Sigmoid colon (tissue), 7 donors: ENCODE data around the gene PYGM. TPM values are rescaled to one million over a fixed set of nuclear protein-coding genes. Genes with fewer than 3 reads are reported as not detected.

Experiments
- DNase-seq: peaks from one replicate; pipeline ENCODE4 v3.0.0-alpha.2; 2019
- H3K27ac ChIP-seq, 4 donors: fragments of 200-600 bp; sonication (generic); one replicate each; pipeline ENCODE4 v1.5.1; 2016 to 2019; ENCODE audit warnings: mild to moderate bottlenecking in 1 of 4
- H3K27me3 ChIP-seq, 3 donors: fragments of 200-600 bp; sonication (generic); one replicate each; pipeline ENCODE4 v1.5.1; 2019; ENCODE audit warnings: mild to moderate bottlenecking in 1 of 3
- H3K36me3 ChIP-seq, 4 donors: fragments of 200-600 bp; sonication (generic); one replicate each; pipeline ENCODE4 v1.5.1; 2016 to 2019
- H3K4me1 ChIP-seq, 4 donors: fragments of 200-600 bp; sonication (generic); one replicate each; pipeline ENCODE4 v1.5.1; 2017 to 2019
- H3K4me3 ChIP-seq, 4 donors: fragments of 200-600 bp; sonication (generic); one replicate each; pipeline ENCODE4 v1.5.1; 2017 to 2019; ENCODE audit warnings: mild to moderate bottlenecking in 2 of 4, moderate library complexity in 1 of 4
- H3K9me3 ChIP-seq, 4 donors: fragments of 200-600 bp in 3 of 4; sonication (generic) in 3 of 4; one replicate each; pipeline versions ENCODE4 v1.5.1 to v1.6.1; 2013 to 2019
- EP300 ChIP-seq, 4 donors: sonication (generic); formaldehyde crosslinking; IDR thresholded peaks; one replicate each; pipeline ENCODE4 v1.6.1; 2017; ENCODE audit warnings: antibody characterized with exemption in 4 of 4
- POLR2A ChIP-seq, 2 donors: fragments of 450-650 bp; IDR thresholded peaks; one replicate each; pipeline ENCODE4 v1.6.1; 2016; ENCODE audit warnings: antibody characterized with exemption in 2 of 2, mild to moderate bottlenecking in 2 of 2, moderate library complexity in 2 of 2
- POLR2AphosphoS5 ChIP-seq, 4 donors: sonication (generic); formaldehyde crosslinking; IDR thresholded peaks; one replicate each; pipeline ENCODE4 v1.6.1; 2017; ENCODE audit warnings: antibody characterized with exemption in 4 of 4
- WGBS, 2 donors: extraction: QIAGEN DNeasy Blood & Tissue Kit; methylation state at CpG; one replicate each; pipeline ENCODE4 v1.1.7; 2013; 5-methylcytosine and 5-hydroxymethylcytosine counted together
- intact Hi-C: fragments of 100-400 bp; cut with DNase I; formaldehyde crosslinking; loops from one replicate; pipeline ENCODE4 v1.15.1; 2023
- polyA plus RNA-seq, 3 donors: library from polyadenylated mRNA; stranded (reverse); fragments of 200-250 nt; gene quantifications; one replicate each; pipeline ENCODE4 v1.2.3, GENCODE V29; 2013
- total RNA-seq, 4 donors: library from RNA; depleted of rRNA; stranded (reverse); fragments of >200 nt; gene quantifications; one replicate each; pipeline ENCODE4 v1.1.0, GENCODE V29; 2016
- TF ChIP-seq, protein P1 (sequence below), 4 experiments: fragments of 450-650 bp in 3 of 4; fragments of 200-600 bp in 1 of 4; IDR thresholded peaks; one replicate each; pipeline ENCODE4 v1.5.1; 2016 to 2019; ENCODE audit warnings: antibody characterized with exemption in 4 of 4, mild to moderate bottlenecking in 3 of 4, moderate library complexity in 2 of 4
- donor health status: healthy with polysubstance abuse.
- donor health status: Bipolar disorder and iron deficiency.
- donor health status: healthy.

PYGM gene
- total and polyA plus RNA-seq, 7 donors: 0.23 to 42.1 (median 10.5) TPM

GRCh38 chr11:64803158-64803845 lies 43.5 kb upstream of the PYGM start, which contains the start of gene MAP4K2:
TSS of gene MAP4K2 (minus strand) at chr11:64803214. CDS start at chr11:64803149, 65 bp downstream.
- H3K36me3 ChIP-seq: peaks cover 0 to 40% (median 21%) of the 10 kb centered on the region in 4 donors
- TF ChIP-seq EP300 (IDR thresholded peaks at IDR 0.05): no peak
- peak in 3 of 4 donors; percentile 4 to 52 (median 49) for TF ChIP-seq POLR2AphosphoS5 (IDR thresholded peaks at IDR 0.05)
- TF ChIP-seq, protein P1, sequence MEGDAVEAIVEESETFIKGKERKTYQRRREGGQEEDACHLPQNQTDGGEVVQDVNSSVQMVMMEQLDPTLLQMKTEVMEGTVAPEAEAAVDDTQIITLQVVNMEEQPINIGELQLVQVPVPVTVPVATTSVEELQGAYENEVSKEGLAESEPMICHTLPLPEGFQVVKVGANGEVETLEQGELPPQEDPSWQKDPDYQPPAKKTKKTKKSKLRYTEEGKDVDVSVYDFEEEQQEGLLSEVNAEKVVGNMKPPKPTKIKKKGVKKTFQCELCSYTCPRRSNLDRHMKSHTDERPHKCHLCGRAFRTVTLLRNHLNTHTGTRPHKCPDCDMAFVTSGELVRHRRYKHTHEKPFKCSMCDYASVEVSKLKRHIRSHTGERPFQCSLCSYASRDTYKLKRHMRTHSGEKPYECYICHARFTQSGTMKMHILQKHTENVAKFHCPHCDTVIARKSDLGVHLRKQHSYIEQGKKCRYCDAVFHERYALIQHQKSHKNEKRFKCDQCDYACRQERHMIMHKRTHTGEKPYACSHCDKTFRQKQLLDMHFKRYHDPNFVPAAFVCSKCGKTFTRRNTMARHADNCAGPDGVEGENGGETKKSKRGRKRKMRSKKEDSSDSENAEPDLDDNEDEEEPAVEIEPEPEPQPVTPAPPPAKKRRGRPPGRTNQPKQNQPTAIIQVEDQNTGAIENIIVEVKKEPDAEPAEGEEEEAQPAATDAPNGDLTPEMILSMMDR (IDR thresholded peaks at IDR 0.05): peak in 1 of 4 experiments; percentile 8
- TF ChIP-seq POLR2A (IDR thresholded peaks at IDR 0.05): peak in 1 of 2 donors; percentile 3
- H3K4me1 ChIP-seq: peaks cover 0 to 28% (median 22%) of the 10 kb centered on the region in 4 donors
- 1% methylated on average over 58 of the region's 58 CpGs for WGBS, 2 donors
- peak within 1 kb of the TSS; percentile 58 to 80 (median 67) for H3K4me3 ChIP-seq
- peak within 1 kb of the TSS; percentile 91 to 94 (median 93) for H3K27ac ChIP-seq
- DNase-seq: peak; percentile 97
- intact Hi-C loops: no loop called here
- no peaks in the 10 kb centered on the region for H3K9me3 ChIP-seq
- H3K27me3 ChIP-seq: no peaks in the 10 kb centered on the region

DNA sequence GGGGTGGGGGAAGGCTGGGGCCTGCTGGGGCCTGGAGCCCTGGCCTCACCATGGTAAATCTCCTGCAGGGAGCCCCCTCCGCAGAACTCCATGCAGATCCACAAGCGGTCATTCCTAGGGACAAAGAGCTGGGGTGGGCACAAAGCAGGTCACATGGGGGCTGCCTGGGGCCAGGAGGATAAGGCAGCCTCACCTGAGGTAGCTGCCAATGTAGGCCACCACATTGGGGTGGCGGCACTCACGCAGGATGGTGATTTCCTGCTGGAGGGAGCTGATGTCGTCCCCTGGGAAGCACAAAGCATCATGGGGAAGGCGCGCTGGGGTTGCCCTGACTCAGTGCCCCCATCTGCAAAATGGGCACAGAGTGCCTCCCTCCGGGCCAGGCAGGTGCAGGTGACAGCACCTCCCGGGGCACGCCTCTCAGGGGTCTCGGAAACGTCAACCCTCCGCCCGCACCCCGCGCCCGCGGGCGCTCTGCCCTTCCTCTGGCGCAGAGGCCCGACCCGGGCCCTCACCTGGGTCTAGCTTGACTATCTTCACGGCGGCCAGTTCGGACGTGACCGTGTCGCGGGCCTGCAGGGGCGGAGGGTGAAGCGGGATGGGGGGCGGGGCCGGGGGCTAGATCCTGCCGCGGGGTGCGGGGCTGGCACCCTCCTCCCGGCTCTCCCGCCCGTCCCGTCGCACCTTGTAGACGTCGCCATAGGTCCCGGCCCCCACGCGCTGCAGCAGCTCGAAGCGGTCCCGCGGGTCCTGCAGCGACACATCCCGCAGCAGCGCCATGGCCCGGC lies 42.8 kb upstream of the PYGM start:
- peak overlapping the region; percentile 91 to 94 (median 93) for H3K27ac ChIP-seq
- peaks cover 0 to 27% (median 22%) of the 10 kb centered on the region in 4 donors for H3K4me1 ChIP-seq
- WGBS, 2 donors: 8 to 11% methylated on average over 54 of the region's 54 CpGs
- no peaks in the 10 kb centered on the region for H3K9me3 ChIP-seq
- intact Hi-C loops: no loop called here
- peak; percentile 69 for DNase-seq
- peaks cover 0 to 37% (median 17%) of the 10 kb centered on the region in 4 donors for H3K36me3 ChIP-seq
- H3K27me3 ChIP-seq: no peaks in the 10 kb centered on the region
- peak in 1 of 4 donors; percentile 22 for TF ChIP-seq POLR2AphosphoS5 (IDR thresholded peaks at IDR 0.05)
- TF ChIP-seq, protein P1 (IDR thresholded peaks at IDR 0.05): no peak
- H3K4me3 ChIP-seq: peak overlapping the region; percentile 58 to 80 (median 67)

GRCh38 chr11:64801561-64802369 lies 42.0 kb upstream of the PYGM start:
- intact Hi-C loops: no loop called here
- Histone ChIP-seq H3K27me3 (no peaks in the 10 kb centered on the region), H3K27ac (peak overlapping the region; percentile 91 to 94 (median 93)), H3K4me3 (peak overlapping the region in 2 of 4 donors; percentile 72 to 80), H3K9me3 (no peaks in the 10 kb centered on the region), H3K4me1 (peaks cover 0 to 27% (median 22%) of the 10 kb centered on the region in 4 donors), H3K36me3 (peaks cover 4 to 36% (median 16%) of the 10 kb centered on the region in 4 donors)
- no peak for TF ChIP-seq POLR2AphosphoS5 (IDR thresholded peaks at IDR 0.05)
- TF ChIP-seq, protein P1 (IDR thresholded peaks at IDR 0.05): no peak
- no peak for TF ChIP-seq POLR2A (IDR thresholded peaks at IDR 0.05)
- no peak for TF ChIP-seq EP300 (IDR thresholded peaks at IDR 0.05)
- WGBS, 2 donors: 40 to 60% methylated on average over 13 of the region's 13 CpGs
- peak; percentile 64 for DNase-seq

DNA sequence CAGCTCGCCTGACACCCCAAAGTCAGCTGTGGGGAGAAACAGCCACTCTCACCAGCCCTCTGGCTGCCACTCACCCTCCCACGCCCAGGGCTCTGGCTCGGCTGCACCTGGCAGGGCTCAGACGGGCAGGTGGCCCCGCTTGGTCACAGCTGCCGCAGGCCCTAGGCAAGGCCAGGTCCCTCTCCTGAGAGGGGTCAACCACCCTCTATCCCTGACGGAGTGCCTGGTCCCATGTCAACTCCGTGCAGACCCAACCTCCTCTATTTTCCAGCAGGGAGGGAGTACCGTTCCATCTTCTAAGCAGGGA lies 41.3 kb upstream of the PYGM start:
- TF ChIP-seq POLR2AphosphoS5 (IDR thresholded peaks at IDR 0.05): no peak
- TF ChIP-seq, protein P1 (IDR thresholded peaks at IDR 0.05): no peak
- no peak for TF ChIP-seq POLR2A (IDR thresholded peaks at IDR 0.05)
- TF ChIP-seq EP300 (IDR thresholded peaks at IDR 0.05): no peak
- no peaks in the 10 kb centered on the region for H3K9me3 ChIP-seq
- DNase-seq: peak; percentile 63
- intact Hi-C loops: no loop called here
- H3K36me3 ChIP-seq: peaks cover 4 to 37% (median 16%) of the 10 kb centered on the region in 4 donors
- H3K4me1 ChIP-seq: peaks cover 0 to 27% (median 22%) of the 10 kb centered on the region in 4 donors
- H3K4me3 ChIP-seq: no peak overlapping the region
- H3K27me3 ChIP-seq: no peaks in the 10 kb centered on the region
- 67 to 70% methylated on average over 9 of the region's 9 CpGs for WGBS, 2 donors
- H3K27ac ChIP-seq: peak overlapping the region; percentile 91 to 94 (median 93)
